Gastroesophageal sphincter (tissue), 4 donors: ENCODE data around the gene LRRC4B. TPM values are rescaled to one million over a fixed set of nuclear protein-coding genes. Genes with fewer than 3 reads are reported as not detected.

Experiments
- ATAC-seq: fragments of 150-250 bp; one replicate; pipeline ENCODE4 v1.9.1; 2016; ENCODE audit warnings: mild to moderate bottlenecking, moderate library complexity
- H3K27ac ChIP-seq, 4 donors: fragments of 200-600 bp; sonication (generic) in 3 of 4; 1 replicate in 3 of 4; 2 replicates in 1 of 4; pipeline ENCODE4 v1.5.1; 2016 to 2019
- H3K27me3 ChIP-seq: fragments of 200-600 bp; sonication (generic); one replicate; pipeline ENCODE4 v1.5.1; 2019
- H3K36me3 ChIP-seq, 2 donors: fragments of 200-600 bp; sonication (generic); one replicate each; pipeline ENCODE4 v1.5.1; 2019; ENCODE audit warnings: control low read depth in 1 of 2
- H3K4me1 ChIP-seq, 3 donors: fragments of 200-600 bp; sonication (generic); 1 replicate in 2 of 3; 2 replicates in 1 of 3; pipeline ENCODE4 v1.5.1; 2016 to 2019; ENCODE audit warnings: control low read depth in 2 of 3
- H3K4me3 ChIP-seq, 2 donors: fragments of 200-600 bp; sonication (generic); one replicate each; pipeline ENCODE4 v1.5.1; 2019; ENCODE audit warnings: mild to moderate bottlenecking in 1 of 2, moderate library complexity in 1 of 2
- H3K9me3 ChIP-seq, 3 donors: fragments of 200-600 bp; sonication (generic); one replicate each; pipeline ENCODE4 v1.5.1; 2017 to 2019; ENCODE audit warnings: control low read depth in 2 of 3
- EP300 ChIP-seq: sonication (generic); formaldehyde crosslinking; IDR thresholded peaks from one replicate; pipeline ENCODE4 v1.6.1; 2017; ENCODE audit warnings: antibody characterized with exemption, mild to moderate bottlenecking
- POLR2A ChIP-seq, 2 donors: fragments of 450-650 bp; IDR thresholded peaks; one replicate each; pipeline ENCODE4 v1.6.1; 2017; ENCODE audit warnings: antibody characterized with exemption in 2 of 2, mild to moderate bottlenecking in 2 of 2, moderate library complexity in 1 of 2
- POLR2AphosphoS5 ChIP-seq: sonication (generic); formaldehyde crosslinking; IDR thresholded peaks from one replicate; pipeline ENCODE4 v1.6.1; 2017; ENCODE audit warnings: antibody characterized with exemption
- WGBS, 2 donors: methylation state at CpG; one replicate each; pipeline ENCODE4 v1.1.5; 2018; ENCODE audit warnings: low coverage in 1 of 2; 5-methylcytosine and 5-hydroxymethylcytosine counted together
- total RNA-seq, 4 donors: library from RNA; depleted of rRNA; stranded (reverse); fragments of >200 nt; gene quantifications; one replicate each; pipeline ENCODE4 v1.1.0, GENCODE V29; 2016
- TF ChIP-seq, protein P1 (sequence below), 4 experiments: fragments of 200-600 bp in 2 of 4; fragments of 450-650 bp in 2 of 4; sonication (generic) in 1 of 4; IDR thresholded peaks; one replicate each; pipeline ENCODE4 v1.5.1; 2017 to 2019; ENCODE audit warnings: antibody characterized with exemption in 4 of 4, mild to moderate bottlenecking in 2 of 4, moderate library complexity in 2 of 4

Gene LRRC4B
- total RNA-seq, 4 donors from 2014 or later = 5.0 to 9.3 (median 7.6) TPM

DNA sequence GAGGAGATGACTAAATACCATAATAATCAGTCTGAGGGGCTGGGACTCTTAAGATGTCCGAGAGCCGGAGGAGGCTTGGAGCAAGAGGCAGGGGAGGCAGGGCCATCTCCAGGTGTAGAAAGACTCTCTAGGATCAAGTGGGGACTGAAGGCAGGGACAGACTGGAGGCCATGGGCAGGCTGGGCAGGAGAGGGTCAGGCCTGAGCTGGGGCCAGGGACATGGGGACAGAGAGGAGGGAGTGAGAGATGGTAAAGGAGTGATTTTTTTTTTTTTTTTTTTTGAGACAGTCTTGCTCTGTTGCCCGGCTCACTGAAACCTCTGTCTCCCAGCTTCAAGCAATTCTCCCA lies 59.4 kb downstream of the LRRC4B start:
- Histone ChIP-seq H3K27ac (no peak overlapping the region), H3K36me3 (peaks cover 0 to 16% of the 10 kb centered on the region in 2 donors), H3K9me3 (no peaks in the 10 kb centered on the region), H3K4me1 (peaks cover 3 to 26% (median 6%) of the 10 kb centered on the region in 3 donors), H3K27me3 (no peaks in the 10 kb centered on the region), H3K4me3 (no peak overlapping the region)
- WGBS, 2 donors = 68 to 73% methylated on average over 3 of the region's 3 CpGs
- ATAC-seq = no peak
- no peak for TF ChIP-seq EP300
- TF ChIP-seq, protein P1, sequence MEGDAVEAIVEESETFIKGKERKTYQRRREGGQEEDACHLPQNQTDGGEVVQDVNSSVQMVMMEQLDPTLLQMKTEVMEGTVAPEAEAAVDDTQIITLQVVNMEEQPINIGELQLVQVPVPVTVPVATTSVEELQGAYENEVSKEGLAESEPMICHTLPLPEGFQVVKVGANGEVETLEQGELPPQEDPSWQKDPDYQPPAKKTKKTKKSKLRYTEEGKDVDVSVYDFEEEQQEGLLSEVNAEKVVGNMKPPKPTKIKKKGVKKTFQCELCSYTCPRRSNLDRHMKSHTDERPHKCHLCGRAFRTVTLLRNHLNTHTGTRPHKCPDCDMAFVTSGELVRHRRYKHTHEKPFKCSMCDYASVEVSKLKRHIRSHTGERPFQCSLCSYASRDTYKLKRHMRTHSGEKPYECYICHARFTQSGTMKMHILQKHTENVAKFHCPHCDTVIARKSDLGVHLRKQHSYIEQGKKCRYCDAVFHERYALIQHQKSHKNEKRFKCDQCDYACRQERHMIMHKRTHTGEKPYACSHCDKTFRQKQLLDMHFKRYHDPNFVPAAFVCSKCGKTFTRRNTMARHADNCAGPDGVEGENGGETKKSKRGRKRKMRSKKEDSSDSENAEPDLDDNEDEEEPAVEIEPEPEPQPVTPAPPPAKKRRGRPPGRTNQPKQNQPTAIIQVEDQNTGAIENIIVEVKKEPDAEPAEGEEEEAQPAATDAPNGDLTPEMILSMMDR (IDR thresholded peaks at IDR 0.05) = no peak
- TF ChIP-seq POLR2AphosphoS5 = no peak
- no peak for TF ChIP-seq POLR2A (IDR thresholded peaks at IDR 0.05)

GRCh38 chr19:50507376-50507775 lies 60.9 kb downstream of the LRRC4B start:
- Histone ChIP-seq H3K27ac (no peak overlapping the region), H3K9me3 (no peaks in the 10 kb centered on the region), H3K27me3 (no peaks in the 10 kb centered on the region), H3K36me3 (peaks cover 0 to 16% of the 10 kb centered on the region in 2 donors), H3K4me1 (peaks cover 3 to 26% (median 6%) of the 10 kb centered on the region in 3 donors), H3K4me3 (no peak overlapping the region)
- TF ChIP-seq POLR2AphosphoS5 = no peak
- no peak for TF ChIP-seq EP300
- TF ChIP-seq POLR2A (IDR thresholded peaks at IDR 0.05) = no peak
- TF ChIP-seq, protein P1 (IDR thresholded peaks at IDR 0.05) = no peak
- WGBS, 2 donors = 86 to 100% methylated on average over 1 of the region's 8 CpGs
- no peak for ATAC-seq

- no peaks in the 10 kb centered on the region for H3K9me3 ChIP-seq
- no peak overlapping the region for H3K27ac ChIP-seq
- no peak for ATAC-seq
- TF ChIP-seq POLR2A (IDR thresholded peaks at IDR 0.05) = no peak
- TF ChIP-seq EP300 = no peak
- no peak for TF ChIP-seq POLR2AphosphoS5
- TF ChIP-seq, protein P1 (IDR thresholded peaks at IDR 0.05) = no peak
- 90 to 96% methylated on average over 4 to 8 of the region's 10 CpGs for WGBS, 2 donors
- H3K4me3 ChIP-seq = no peak overlapping the region
- H3K4me1 ChIP-seq = peaks cover 3 to 25% (median 6%) of the 10 kb centered on the region in 3 donors
- H3K27me3 ChIP-seq = no peaks in the 10 kb centered on the region
- peaks cover 0 to 16% of the 10 kb centered on the region in 2 donors for H3K36me3 ChIP-seq
These were observed 61.5 kb downstream of the LRRC4B start for GRCh38 chr19:50506700-50507099.

GRCh38 chr19:50505856-50506611 lies 62.2 kb downstream of the LRRC4B start:
- Histone ChIP-seq H3K9me3 (no peaks in the 10 kb centered on the region), H3K4me1 (peaks cover 3 to 28% (median 6%) of the 10 kb centered on the region in 3 donors), H3K27ac (no peak overlapping the region), H3K27me3 (no peaks in the 10 kb centered on the region), H3K36me3 (peaks cover 0 to 16% of the 10 kb centered on the region in 2 donors), H3K4me3 (no peak overlapping the region)
- ATAC-seq = no peak
- no CpG with 5 or more reads among the region's 30 CpGs for WGBS, 2 donors
- TF ChIP-seq POLR2AphosphoS5 (no peak), EP300 (no peak), POLR2A (IDR thresholded peaks at IDR 0.05) (no peak)
- TF ChIP-seq, protein P1 (IDR thresholded peaks at IDR 0.05) = no peak
